ENCODE results near the gene HSPA1B. TPM values are rescaled to one million over a fixed set of nuclear protein-coding genes. Genes with fewer than 3 reads are reported as not detected.
A peak's percentile ranks its signal among the peaks of the same experiment; 100 is the strongest.

The HSPA1B gene
- total RNA-seq, 1 experiment from 2014 or later, result 214 TPM

- Histone ChIP-seq H4K20me1 (ENCODE audit: insufficient read depth) (no peaks in the 10 kb centered on the region), H2AFZ (ENCODE audit: low read depth, low read length, poor library complexity, severe bottlenecking) (no peak overlapping the region), H3K4me2 (ENCODE audit: low read length) (peak overlapping the region; percentile 12; the same call in 1 of the 2 replicates), H3K9ac (ENCODE audit: low read length) (no peak overlapping the region), H3K79me2 (ENCODE audit: insufficient read depth, low read length) (no peaks in the 10 kb centered on the region), H3K4me1 (ENCODE audit: control insufficient read depth in 1 of 2, insufficient read depth in 2 of 2, low read length in 2 of 2) (peaks cover 0 to 14% of the 10 kb centered on the region in 2 experiments; a peak in 2 of 4 replicates), H3K27me3 (ENCODE audit: insufficient read depth, low read length) (no peaks in the 10 kb centered on the region), H3K9me2 (ENCODE audit: insufficient read depth) (no peaks in the 10 kb centered on the region), H3K9me3 (ENCODE audit: control insufficient read depth in 1 of 2, insufficient read depth in 1 of 2, low read depth in 1 of 2, low read length in 2 of 2) (no peaks in the 10 kb centered on the region), H3K36me3 (ENCODE audit: control insufficient read depth in 1 of 2, insufficient read depth in 2 of 2, low read length in 2 of 2) (no peaks in the 10 kb centered on the region), H3K4me3 (replicated peaks in 1 of 2; ENCODE audit: low read depth in 1 of 2, low read length in 2 of 2) (no peak overlapping the region), H3K27ac (ENCODE audit: low read depth, low read length) (no peak overlapping the region)
- no TSS peak for BruUV-seq (replicated peaks)
- intact Hi-C loops (cut with micrococcal nuclease), result no loop called here
- no peak for DNase-seq (ENCODE audit: low read depth, low spot score)
- no peak for TF ChIP-seq ZFX (IDR thresholded peaks at IDR 0.05)
- no peak for TF ChIP-seq FOSL1 (IDR thresholded peaks at IDR 0.05; ENCODE audit: low read depth)
- no peak for TF ChIP-seq MAX (IDR thresholded peaks at IDR 0.05)
- no peak for TF ChIP-seq SRF (IDR thresholded peaks at IDR 0.05; ENCODE audit: low read depth)
- no peak for TF ChIP-seq RAD21 (IDR thresholded peaks at IDR 0.05; ENCODE audit: low read depth)
- no peak for TF ChIP-seq SP1 (IDR thresholded peaks at IDR 0.05; ENCODE audit: low read depth)
- no peak for TF ChIP-seq EZH2 (IDR thresholded peaks at IDR 0.05)
- TF ChIP-seq SIN3A (IDR thresholded peaks at IDR 0.05; ENCODE audit: low read depth), result no peak
- TF ChIP-seq REST (IDR thresholded peaks at IDR 0.05; ENCODE audit: low read depth), result no peak
- no peak for TF ChIP-seq JUND (IDR thresholded peaks at IDR 0.05)
- TF ChIP-seq ZNF274 (IDR thresholded peaks at IDR 0.05; ENCODE audit: low read depth, low read length), result no peak
- no peak for ATAC-seq
- ChIA-PET RAD21 (ENCODE audit: low non-redundant PET in 1 of 2, low total read pairs in 2 of 2, uncharacterized antibody in 2 of 2, unreplicated experiment in 2 of 2) (no interaction called here), POLR2A (interaction anchor here (0.9 to 1.6 kb wide), 3 partner anchors 9 to 20 kb away, joined by 4 to 5 read pairs (median 4); partner anchors contain the start of genes HSPA1B and NEU1), CTCF (no interaction called here)
Observed at GRCh38 chr6:31847276-31847978, 19.9 kb downstream of the HSPA1B start.
